ENCODE results near the gene ZNF678.

Gene ZNF678

DNA sequence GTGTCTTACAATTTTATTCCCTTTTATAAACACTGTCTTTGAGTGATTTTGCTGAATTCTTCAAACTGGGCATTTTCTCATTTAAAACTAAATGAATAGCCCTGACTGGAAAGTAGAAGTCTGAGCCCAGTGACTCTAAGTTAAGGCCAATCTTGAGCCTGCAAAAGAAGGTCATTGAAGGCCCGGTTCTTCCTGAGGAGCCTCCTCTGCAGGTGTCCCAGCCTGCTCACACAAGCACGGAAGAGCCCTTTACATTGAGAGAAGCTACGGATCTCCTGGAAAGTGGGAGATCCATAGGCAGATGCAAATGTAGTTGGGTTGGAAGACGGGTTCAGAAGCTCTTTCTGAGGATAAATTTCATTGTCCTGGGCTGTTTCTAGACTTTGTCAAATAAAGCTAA lies 3.9 kb downstream of the ZNF678 start:
- Histone ChIP-seq H3K79me2 (ENCODE audit: insufficient read depth, low read length) (peaks cover 77% of the 10 kb centered on the region), H3K4me2 (ENCODE audit: low read depth, low read length, poor library complexity, severe bottlenecking) (peak overlapping the region; percentile 91), H3K27me3 (ENCODE audit: insufficient read depth, low read length, poor library complexity, severe bottlenecking) (no peaks in the 10 kb centered on the region), H3K9me3 (ENCODE audit: insufficient read depth, low read depth, low read length) (no peaks in the 10 kb centered on the region), H3K36me3 (ENCODE audit: insufficient read depth, low read length) (no peaks in the 10 kb centered on the region), H3K9ac (ENCODE audit: low read depth, low read length, poor library complexity, severe bottlenecking) (no peak overlapping the region), H3K4me1 (ENCODE audit: insufficient read depth, low read length, poor library complexity, severe bottlenecking) (peaks cover 45% of the 10 kb centered on the region), H2AFZ (ENCODE audit: low read length) (no peak overlapping the region), H4K20me1 (ENCODE audit: insufficient read depth, low read length, poor library complexity, severe bottlenecking) (peaks cover 40% of the 10 kb centered on the region), H3K4me3 (ENCODE audit: low read length, poor library complexity, severe bottlenecking) (peak overlapping the region; percentile 19), H3F3A (ENCODE audit: low read depth) (no peaks in the 10 kb centered on the region), H3K9me2 (replicated peaks; ENCODE audit: low read depth, low read length) (no peaks in the 10 kb centered on the region)
- TF ChIP-seq EZH2phosphoT487 (IDR thresholded peaks at IDR 0.05; ENCODE audit: borderline replicate concordance): no peak
- TF ChIP-seq, protein P1, sequence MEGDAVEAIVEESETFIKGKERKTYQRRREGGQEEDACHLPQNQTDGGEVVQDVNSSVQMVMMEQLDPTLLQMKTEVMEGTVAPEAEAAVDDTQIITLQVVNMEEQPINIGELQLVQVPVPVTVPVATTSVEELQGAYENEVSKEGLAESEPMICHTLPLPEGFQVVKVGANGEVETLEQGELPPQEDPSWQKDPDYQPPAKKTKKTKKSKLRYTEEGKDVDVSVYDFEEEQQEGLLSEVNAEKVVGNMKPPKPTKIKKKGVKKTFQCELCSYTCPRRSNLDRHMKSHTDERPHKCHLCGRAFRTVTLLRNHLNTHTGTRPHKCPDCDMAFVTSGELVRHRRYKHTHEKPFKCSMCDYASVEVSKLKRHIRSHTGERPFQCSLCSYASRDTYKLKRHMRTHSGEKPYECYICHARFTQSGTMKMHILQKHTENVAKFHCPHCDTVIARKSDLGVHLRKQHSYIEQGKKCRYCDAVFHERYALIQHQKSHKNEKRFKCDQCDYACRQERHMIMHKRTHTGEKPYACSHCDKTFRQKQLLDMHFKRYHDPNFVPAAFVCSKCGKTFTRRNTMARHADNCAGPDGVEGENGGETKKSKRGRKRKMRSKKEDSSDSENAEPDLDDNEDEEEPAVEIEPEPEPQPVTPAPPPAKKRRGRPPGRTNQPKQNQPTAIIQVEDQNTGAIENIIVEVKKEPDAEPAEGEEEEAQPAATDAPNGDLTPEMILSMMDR (conservative IDR thresholded peaks at IDR 0.05; ENCODE audit: low read length): no peak

DNA sequence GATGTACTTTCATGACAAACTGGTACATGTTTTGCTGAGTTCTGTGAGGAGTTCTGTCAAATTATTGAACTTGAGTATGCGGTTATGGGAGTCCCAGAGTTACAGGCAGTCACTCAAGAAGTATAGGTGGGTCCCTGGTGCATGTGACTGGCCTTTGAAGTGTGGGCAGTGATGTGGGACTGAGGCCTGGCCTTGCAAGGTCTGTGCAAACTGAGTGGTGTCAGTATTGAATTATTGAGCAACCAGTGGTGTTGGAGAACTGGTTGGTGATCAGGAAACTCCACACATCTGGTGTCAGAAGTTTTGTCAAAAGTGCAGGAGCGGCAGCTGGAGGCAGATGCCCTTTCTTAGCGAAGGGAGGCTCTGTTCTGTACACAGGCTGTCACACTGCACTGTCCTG lies 5.2 kb downstream of the ZNF678 start:
- Histone ChIP-seq H3K4me2 (ENCODE audit: low read depth, low read length, poor library complexity, severe bottlenecking) (peak overlapping the region; percentile 67), H3F3A (ENCODE audit: low read depth) (no peaks in the 10 kb centered on the region), H3K9me2 (replicated peaks; ENCODE audit: low read depth, low read length) (no peaks in the 10 kb centered on the region), H3K9ac (ENCODE audit: low read depth, low read length, poor library complexity, severe bottlenecking) (peak overlapping the region; percentile 14), H4K20me1 (ENCODE audit: insufficient read depth, low read length, poor library complexity, severe bottlenecking) (peaks cover 43% of the 10 kb centered on the region), H3K4me3 (ENCODE audit: low read length, poor library complexity, severe bottlenecking) (peak overlapping the region; percentile 41), H3K36me3 (ENCODE audit: insufficient read depth, low read length) (no peaks in the 10 kb centered on the region), H2AFZ (ENCODE audit: low read length) (no peak overlapping the region), H3K79me2 (ENCODE audit: insufficient read depth, low read length) (peaks cover 89% of the 10 kb centered on the region), H3K4me1 (ENCODE audit: insufficient read depth, low read length, poor library complexity, severe bottlenecking) (peaks cover 45% of the 10 kb centered on the region), H3K27me3 (ENCODE audit: insufficient read depth, low read length, poor library complexity, severe bottlenecking) (no peaks in the 10 kb centered on the region), H3K9me3 (ENCODE audit: insufficient read depth, low read depth, low read length) (no peaks in the 10 kb centered on the region)
- TF ChIP-seq, protein P1 (conservative IDR thresholded peaks at IDR 0.05; ENCODE audit: low read length): no peak
- TF ChIP-seq EZH2phosphoT487 (IDR thresholded peaks at IDR 0.05; ENCODE audit: borderline replicate concordance): no peak

DNA sequence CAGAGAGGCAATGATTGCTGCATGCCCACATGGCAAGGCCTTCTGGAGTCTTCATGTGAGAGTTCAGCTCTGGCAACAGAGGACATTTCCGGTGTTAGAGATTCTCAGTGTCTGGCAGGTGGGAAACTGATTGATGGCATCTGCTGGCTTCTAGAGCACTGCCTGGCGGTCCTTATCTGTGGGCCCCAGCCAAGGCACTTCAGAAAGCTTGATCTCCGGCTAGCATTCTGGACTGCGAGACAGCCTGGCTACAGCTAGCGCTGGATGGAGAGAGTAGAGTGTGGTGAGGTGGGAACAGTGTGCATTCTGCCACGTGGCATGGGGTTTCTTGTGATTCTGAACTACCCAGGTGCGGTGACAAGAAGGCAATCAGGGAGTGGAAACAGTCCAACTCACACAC lies 9.4 kb downstream of the ZNF678 start:
- Histone ChIP-seq H4K20me1 (ENCODE audit: insufficient read depth, low read length, poor library complexity, severe bottlenecking) (peaks cover 41% of the 10 kb centered on the region), H2AFZ (ENCODE audit: low read length) (no peak overlapping the region), H3K27me3 (ENCODE audit: insufficient read depth, low read length, poor library complexity, severe bottlenecking) (no peaks in the 10 kb centered on the region), H3K4me2 (ENCODE audit: low read depth, low read length, poor library complexity, severe bottlenecking) (no peak overlapping the region), H3K9me2 (replicated peaks; ENCODE audit: low read depth, low read length) (no peaks in the 10 kb centered on the region), H3K36me3 (ENCODE audit: insufficient read depth, low read length) (no peaks in the 10 kb centered on the region), H3K79me2 (ENCODE audit: insufficient read depth, low read length) (peaks cover 92% of the 10 kb centered on the region), H3K4me1 (ENCODE audit: insufficient read depth, low read length, poor library complexity, severe bottlenecking) (peaks cover 27% of the 10 kb centered on the region), H3F3A (ENCODE audit: low read depth) (no peaks in the 10 kb centered on the region), H3K9ac (ENCODE audit: low read depth, low read length, poor library complexity, severe bottlenecking) (no peak overlapping the region), H3K4me3 (ENCODE audit: low read length, poor library complexity, severe bottlenecking) (no peak overlapping the region), H3K9me3 (ENCODE audit: insufficient read depth, low read depth, low read length) (peaks cover 16% of the 10 kb centered on the region)
- TF ChIP-seq, protein P1 (conservative IDR thresholded peaks at IDR 0.05; ENCODE audit: low read length): no peak
- TF ChIP-seq EZH2phosphoT487 (IDR thresholded peaks at IDR 0.05; ENCODE audit: borderline replicate concordance): no peak
